Prostate gland (tissue), 2 donors: ENCODE measurements around the gene ARL17A. TPM values are rescaled to one million over a fixed set of nuclear protein-coding genes. Genes with fewer than 3 reads are reported as not detected.
A peak's percentile ranks its signal among the peaks of the same experiment; 100 is the strongest.
"Not testable (repeated sequence)": the region's sequence is repeated elsewhere in the genome, so short reads cannot be mapped to it uniquely, and the experiment has no call there.

Experiments
- DNase-seq: peaks from one replicate; pipeline ENCODE4 v3.0.0-alpha.2; 2019; ENCODE audit warnings: low spot score
- H3K27ac ChIP-seq, 2 donors: fragments of 200-600 bp; sonication (generic); 2 replicates each; pipeline ENCODE4 v1.5.1; 2017 to 2019
- H3K27me3 ChIP-seq: fragments of 200-600 bp; sonication (generic); replicated peaks from 2 replicates; pipeline ENCODE4 v1.5.1; 2019; ENCODE audit not compliant: insufficient read depth
- H3K36me3 ChIP-seq, 2 donors: fragments of 200-600 bp; sonication (generic); 1 replicate in 1 of 2; 2 replicates in 1 of 2; pipeline versions ENCODE4 v1.5.1 to v1.8.1; 2017 to 2019
- H3K4me1 ChIP-seq: fragments of 200-600 bp; sonication (generic); replicated peaks from 2 replicates; pipeline ENCODE4 v1.5.1; 2019
- H3K4me3 ChIP-seq, 2 donors: fragments of 200-600 bp; sonication (generic); 2 replicates each; pipeline ENCODE4 v1.5.1; 2017 to 2019
- H3K9me3 ChIP-seq: fragments of 200-600 bp; sonication (generic); 2 replicates; pipeline ENCODE4 v1.5.1; 2017
- POLR2AphosphoS5 ChIP-seq: sonication (generic); formaldehyde crosslinking; IDR thresholded peaks from one replicate; pipeline ENCODE4 v1.6.1; 2017; ENCODE audit warnings: antibody characterized with exemption
- WGBS: methylation state at CpG from one replicate; pipeline ENCODE4 v1.1.5; 2018; 5-methylcytosine and 5-hydroxymethylcytosine counted together
- intact Hi-C: fragments of 100-400 bp; cut with DNase I; formaldehyde crosslinking; loops from one replicate; pipeline ENCODE4 v1.14.2; 2022
- total RNA-seq, 2 donors: library from RNA; depleted of rRNA; stranded (reverse); fragments of >200 nt; gene quantifications; one replicate each; pipeline ENCODE4 v1.1.0, GENCODE V29; 2016

ARL17A gene
- 1 to 10 TPM; 7.9 to 8.5 TPM for total RNA-seq

- peak; percentile 68 for DNase-seq
- H3K27me3 ChIP-seq, H3K4me1 ChIP-seq, H3K36me3 ChIP-seq, H3K9me3 ChIP-seq, H3K4me3 ChIP-seq, intact Hi-C loops: not testable (repeated sequence)
- WGBS, result no CpG with 5 or more reads among the region's 65 CpGs
- H3K27ac ChIP-seq, result peak within 1 kb of the TSS; percentile 41 to 63
- TF ChIP-seq POLR2AphosphoS5, result peak; percentile 18
Observed at GRCh38 chr17:46579083-46580075, at the start of gene ARL17A. ARL17A (minus strand) TSS chr17:46579691; CDS start chr17:46576322, 3,369 bp downstream.

- intact Hi-C loops, H3K36me3 ChIP-seq, H3K9me3 ChIP-seq, DNase-seq, H3K27ac ChIP-seq, H3K4me1 ChIP-seq, H3K4me3 ChIP-seq, H3K27me3 ChIP-seq: not testable (repeated sequence)
- WGBS, result no CpG with 5 or more reads among the region's 5 CpGs
Observed at GRCh38 chr17:46628753-46629436, 49.4 kb upstream of the ARL17A start.

- H3K4me3 ChIP-seq, H3K27ac ChIP-seq, H3K4me1 ChIP-seq, DNase-seq, H3K9me3 ChIP-seq, H3K36me3 ChIP-seq, intact Hi-C loops, H3K27me3 ChIP-seq: not testable (repeated sequence)
- WGBS, result no CpG with 5 or more reads among the region's 2 CpGs
Observed at GRCh38 chr17:46627452-46627851, 48.0 kb upstream of the ARL17A start.

- H3K27me3 ChIP-seq, H3K9me3 ChIP-seq, H3K27ac ChIP-seq, H3K4me3 ChIP-seq, H3K36me3 ChIP-seq, H3K4me1 ChIP-seq, intact Hi-C loops, DNase-seq: not testable (repeated sequence)
- no CpG with 5 or more reads among the region's 5 CpGs for WGBS
Observed at GRCh38 chr17:46624726-46625125, 45.2 kb upstream of the ARL17A start.

- H3K4me1 ChIP-seq, H3K27ac ChIP-seq, H3K27me3 ChIP-seq, H3K9me3 ChIP-seq, DNase-seq, H3K4me3 ChIP-seq, H3K36me3 ChIP-seq, intact Hi-C loops: not testable (repeated sequence)
- WGBS, result no CpG with 5 or more reads among the region's 2 CpGs
Observed at GRCh38 chr17:46623790-46624189, 44.3 kb upstream of the ARL17A start.

- H3K9me3 ChIP-seq, H3K4me1 ChIP-seq, intact Hi-C loops, H3K27me3 ChIP-seq, H3K36me3 ChIP-seq, H3K27ac ChIP-seq, DNase-seq, H3K4me3 ChIP-seq: not testable (repeated sequence)
- no CpG with 5 or more reads among the region's 1 CpG for WGBS
Observed at GRCh38 chr17:46618975-46619374, 39.5 kb upstream of the ARL17A start.

GRCh38 chr17:46617121-46617520 is 37.6 kb upstream of the ARL17A start:
- H3K9me3 ChIP-seq, intact Hi-C loops, DNase-seq, H3K27me3 ChIP-seq, H3K4me1 ChIP-seq, H3K4me3 ChIP-seq, H3K27ac ChIP-seq, H3K36me3 ChIP-seq: not testable (repeated sequence)
- no CpG with 5 or more reads among the region's 3 CpGs for WGBS

- DNase-seq, intact Hi-C loops, H3K27ac ChIP-seq, H3K27me3 ChIP-seq, H3K9me3 ChIP-seq, H3K4me1 ChIP-seq, H3K4me3 ChIP-seq, H3K36me3 ChIP-seq: not testable (repeated sequence)
- no CpG with 5 or more reads among the region's 1 CpG for WGBS
Observed at GRCh38 chr17:46613876-46614275, 34.4 kb upstream of the ARL17A start.

- intact Hi-C loops, H3K27ac ChIP-seq, H3K36me3 ChIP-seq, DNase-seq, H3K4me3 ChIP-seq, H3K27me3 ChIP-seq, H3K4me1 ChIP-seq, H3K9me3 ChIP-seq: not testable (repeated sequence)
- no CpG with 5 or more reads among the region's 2 CpGs for WGBS
Observed at GRCh38 chr17:46611304-46611703, 31.8 kb upstream of the ARL17A start.

- H3K4me1 ChIP-seq, DNase-seq, H3K27ac ChIP-seq, H3K36me3 ChIP-seq, H3K9me3 ChIP-seq, H3K27me3 ChIP-seq, intact Hi-C loops, H3K4me3 ChIP-seq: not testable (repeated sequence)
Observed at GRCh38 chr17:46603125-46603524, 23.6 kb upstream of the ARL17A start.

GRCh38 chr17:46600767-46601166 is 21.3 kb upstream of the ARL17A start:
- H3K9me3 ChIP-seq, H3K27me3 ChIP-seq, H3K4me3 ChIP-seq, H3K4me1 ChIP-seq, intact Hi-C loops, DNase-seq, H3K27ac ChIP-seq, H3K36me3 ChIP-seq: not testable (repeated sequence)
- no CpG with 5 or more reads among the region's 3 CpGs for WGBS

GRCh38 chr17:46598344-46598931 is 18.9 kb upstream of the ARL17A start:
- 39% methylated on average over 3 of the region's 3 CpGs for WGBS

More at GRCh38 chr17:46598344-46598931, 18.9 kb upstream of the ARL17A start:
- H3K27ac ChIP-seq, DNase-seq, intact Hi-C loops, H3K4me3 ChIP-seq, H3K36me3 ChIP-seq, H3K4me1 ChIP-seq, H3K9me3 ChIP-seq, H3K27me3 ChIP-seq: not testable (repeated sequence)
